KOPT-K1 (cell line): ENCODE results near the gene C4BPB.

ENCODE experiments used
- H3K27ac ChIP-seq: fragments of 200-600 bp; sonication (generic); 2 replicates; pipeline ENCODE4 v1.5.1; 2016; ENCODE audit warnings: antibody characterized with exemption, mild to moderate bottlenecking, low read depth, low read length; ENCODE audit not compliant: poor library complexity, severe bottlenecking
- H3K36me3 ChIP-seq: fragments of 200-600 bp; sonication (generic); 2 replicates; pipeline ENCODE4 v1.5.1; 2017; ENCODE audit warnings: antibody characterized with exemption, mild to moderate bottlenecking, low read length, moderate library complexity; ENCODE audit not compliant: insufficient read depth
- H3K9me3 ChIP-seq: fragments of 200-600 bp; sonication (generic); 2 replicates; pipeline ENCODE4 v1.5.1; 2017; ENCODE audit warnings: antibody characterized with exemption, low read length, mild to moderate bottlenecking; ENCODE audit not compliant: insufficient read depth, poor library complexity, severe bottlenecking

C4BPB gene

GRCh38 chr1:207130252-207131036, 41.8 kb downstream of the C4BPB start:
- Histone ChIP-seq H3K36me3 (no peaks in the 10 kb centered on the region), H3K9me3 (peaks cover 31% of the 10 kb centered on the region), H3K27ac (no peak overlapping the region)

DNA sequence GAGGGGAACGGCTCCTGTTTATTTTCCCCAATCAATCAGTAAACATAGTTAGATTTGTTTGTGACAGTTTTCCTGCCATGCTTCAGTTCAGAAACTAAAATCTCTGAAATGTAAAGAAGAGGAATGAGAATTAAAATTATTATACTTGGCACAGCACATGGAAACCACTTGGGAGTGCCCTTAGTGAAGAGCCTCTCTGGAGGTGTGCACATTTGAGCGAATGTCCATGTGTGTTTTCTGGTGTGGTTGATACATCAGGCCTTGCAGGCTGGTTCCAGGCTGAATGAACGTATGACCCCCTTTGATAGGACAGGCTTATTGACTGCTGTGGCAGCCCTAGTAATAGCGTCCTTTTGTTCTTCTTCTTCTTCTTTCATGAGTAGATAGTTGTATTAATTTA, 42.5 kb downstream of the C4BPB start:
- H3K27ac ChIP-seq = no peak overlapping the region
- H3K9me3 ChIP-seq = peaks cover 31% of the 10 kb centered on the region
- H3K36me3 ChIP-seq = no peaks in the 10 kb centered on the region

- no peak overlapping the region for H3K27ac ChIP-seq
- H3K9me3 ChIP-seq = peaks cover 8% of the 10 kb centered on the region
- H3K36me3 ChIP-seq = no peaks in the 10 kb centered on the region
These were observed 45.9 kb downstream of the C4BPB start for GRCh38 chr1:207134581-207134980.

GRCh38 chr1:207139616-207140015, 51.0 kb downstream of the C4BPB start:
- Histone ChIP-seq H3K9me3 (no peaks in the 10 kb centered on the region), H3K36me3 (no peaks in the 10 kb centered on the region), H3K27ac (no peak overlapping the region)

DNA sequence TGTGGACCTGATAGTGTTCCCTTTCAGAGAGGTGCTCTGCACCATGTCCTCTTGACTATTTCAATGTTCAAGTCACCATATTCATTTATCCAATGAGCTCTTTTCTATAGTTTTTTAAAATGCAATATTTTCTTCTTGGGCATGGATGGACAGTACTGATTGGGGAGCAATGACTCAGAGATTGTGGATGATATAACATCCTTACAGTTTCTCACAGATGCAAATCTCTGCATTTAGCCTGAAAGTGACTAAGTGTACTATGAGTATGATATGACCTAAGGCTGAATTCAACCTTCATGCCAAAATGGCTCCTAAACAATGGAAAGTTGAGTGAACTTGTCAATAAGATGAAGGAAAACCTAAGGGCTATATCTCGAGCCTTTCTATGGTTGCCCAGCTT, 51.9 kb downstream of the C4BPB start:
- no peak overlapping the region for H3K27ac ChIP-seq
- H3K36me3 ChIP-seq = no peaks in the 10 kb centered on the region

GRCh38 chr1:207145401-207146058, 56.9 kb downstream of the C4BPB start:
- no peaks in the 10 kb centered on the region for H3K36me3 ChIP-seq
- no peaks in the 10 kb centered on the region for H3K9me3 ChIP-seq
- H3K27ac ChIP-seq = no peak overlapping the region

More for the DNA sequence above, 51.9 kb downstream of the C4BPB start:
- no peaks in the 10 kb centered on the region for H3K9me3 ChIP-seq
